ENCODE measurements around the gene WNK4. TPM values are rescaled to one million over a fixed set of nuclear protein-coding genes. Genes with fewer than 3 reads are reported as not detected.

The WNK4 gene
- total RNA-seq, 2 experiments from 2014 or later: 0.17 to 0.41 TPM

DNA sequence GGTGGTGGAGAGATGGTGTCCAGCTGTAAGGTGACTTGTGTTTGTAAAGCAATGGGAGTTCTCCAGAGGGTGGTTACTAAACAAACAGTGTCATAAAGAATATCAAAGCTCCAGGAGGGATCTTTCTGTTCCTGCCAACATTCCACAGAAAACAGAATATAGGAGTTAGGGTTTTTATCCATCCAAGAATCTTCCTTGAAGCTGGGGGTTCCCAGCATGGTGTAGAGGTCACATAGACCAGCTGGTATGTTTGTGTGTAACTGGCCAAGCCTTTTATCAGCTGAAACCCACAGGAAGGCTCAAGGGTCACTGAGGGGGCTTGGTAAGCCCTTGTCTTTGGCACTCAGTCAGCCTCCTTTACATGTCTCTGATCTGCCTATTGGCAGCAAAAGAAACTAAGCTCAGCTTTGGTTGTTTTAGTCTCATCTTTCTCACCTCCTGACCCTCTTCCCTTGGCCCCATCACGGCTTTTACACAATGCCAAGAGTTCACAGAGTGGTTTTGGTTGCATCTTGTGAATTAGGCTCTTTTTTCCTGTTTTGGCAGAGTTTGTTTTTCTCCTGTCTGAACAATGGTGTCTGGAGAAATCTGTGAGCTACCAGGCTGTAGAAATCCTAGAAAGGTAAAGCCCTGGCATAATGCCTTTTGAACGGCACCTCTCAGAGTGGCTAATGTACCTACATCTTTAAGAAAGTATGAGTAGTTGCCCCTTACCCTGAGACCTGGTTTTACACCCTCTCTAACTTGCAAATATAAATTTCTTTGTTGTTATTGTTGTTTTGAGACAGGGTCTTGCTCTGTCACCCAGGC lies 22.9 kb downstream of the WNK4 start:
- H3K9me3 Mint-ChIP-seq: peaks cover 2% of the 10 kb centered on the region
- CTCF ChIA-PET: interaction anchor here (0.9 to 1.5 kb wide), 2 partner anchors 15 to 17 kb away, joined by 3 to 4 read pairs; no protein-coding TSS in a partner anchor
- no peaks in the 10 kb centered on the region for H3K27me3 Mint-ChIP-seq (ENCODE audit: low read depth)
- intact Hi-C loops (cut with micrococcal nuclease): no loop called here
- DNase-seq: no peak
- no peak overlapping the region for H3K4me3 Mint-ChIP-seq
- no peak overlapping the region for H3K27ac Mint-ChIP-seq
- H3K36me3 Mint-ChIP-seq (ENCODE audit: low read depth): peaks cover 3% of the 10 kb centered on the region
- peaks cover 6% of the 10 kb centered on the region for H3K4me1 Mint-ChIP-seq (ENCODE audit: low read depth)

DNA sequence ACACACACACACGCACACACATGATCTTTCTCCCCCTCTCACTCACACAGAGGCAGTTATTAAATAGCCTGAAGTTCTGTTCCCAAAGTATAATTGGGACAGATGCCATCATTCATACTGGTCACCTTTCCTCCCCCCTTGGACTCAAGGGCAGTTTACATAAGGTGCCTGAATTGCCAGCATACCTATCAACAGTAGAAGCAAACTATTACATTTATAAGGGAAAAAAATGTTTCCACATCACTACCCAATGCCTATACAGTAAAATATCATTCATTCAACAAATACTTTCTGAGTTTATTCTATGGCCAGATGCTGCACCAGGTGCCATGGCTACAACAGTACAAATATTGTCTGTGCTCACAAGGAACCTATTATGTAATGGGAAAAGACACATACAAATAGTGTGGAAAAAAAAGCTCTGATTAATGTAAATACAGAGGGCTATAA lies 24.5 kb downstream of the WNK4 start:
- H3K27ac Mint-ChIP-seq: no peak overlapping the region
- H3K4me3 Mint-ChIP-seq: no peak overlapping the region
- peaks cover 2% of the 10 kb centered on the region for H3K36me3 Mint-ChIP-seq (ENCODE audit: low read depth)
- no peak for DNase-seq
- H3K27me3 Mint-ChIP-seq (ENCODE audit: low read depth): no peaks in the 10 kb centered on the region
- H3K9me3 Mint-ChIP-seq: no peaks in the 10 kb centered on the region
- CTCF ChIA-PET: interaction anchor here (0.9 kb wide), 1 partner anchor 14 kb away, joined by 3 read pairs; no protein-coding TSS in a partner anchor
- intact Hi-C loops (cut with micrococcal nuclease): no loop called here
- H3K4me1 Mint-ChIP-seq (ENCODE audit: low read depth): no peaks in the 10 kb centered on the region

DNA sequence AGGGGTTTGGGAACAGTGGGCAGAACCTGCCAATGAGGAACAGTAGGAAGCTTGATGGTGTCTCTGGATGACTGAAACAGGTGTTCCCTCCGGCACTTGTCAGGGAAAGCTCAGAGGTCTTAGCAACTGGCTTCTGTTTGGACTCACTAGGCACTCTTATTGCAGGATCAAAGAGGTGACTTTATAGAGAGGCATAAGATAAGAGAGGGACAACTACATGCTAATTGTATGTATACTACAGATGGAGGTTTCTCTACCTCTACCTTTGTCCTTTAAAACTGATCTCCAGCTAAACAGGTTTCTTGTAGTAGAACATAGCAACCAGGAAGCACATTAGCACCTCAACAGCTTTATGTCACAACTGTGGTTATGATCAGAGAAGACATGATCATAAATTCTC lies 25.8 kb downstream of the WNK4 start:
- CTCF ChIA-PET: interaction anchor here (0.9 to 1.3 kb wide), 3 partner anchors 12 to 17 kb away, joined by 3 to 8 read pairs (median 6); partner anchors contain the start of gene BECN1
- DNase-seq: no peak
- intact Hi-C loops (cut with micrococcal nuclease): no loop called here
- Mint-ChIP-seq H3K36me3 (ENCODE audit: low read depth) (peaks cover 8% of the 10 kb centered on the region), H3K4me1 (ENCODE audit: low read depth) (no peaks in the 10 kb centered on the region), H3K27me3 (ENCODE audit: low read depth) (no peaks in the 10 kb centered on the region), H3K27ac (no peak overlapping the region), H3K9me3 (no peaks in the 10 kb centered on the region), H3K4me3 (no peak overlapping the region)

DNA sequence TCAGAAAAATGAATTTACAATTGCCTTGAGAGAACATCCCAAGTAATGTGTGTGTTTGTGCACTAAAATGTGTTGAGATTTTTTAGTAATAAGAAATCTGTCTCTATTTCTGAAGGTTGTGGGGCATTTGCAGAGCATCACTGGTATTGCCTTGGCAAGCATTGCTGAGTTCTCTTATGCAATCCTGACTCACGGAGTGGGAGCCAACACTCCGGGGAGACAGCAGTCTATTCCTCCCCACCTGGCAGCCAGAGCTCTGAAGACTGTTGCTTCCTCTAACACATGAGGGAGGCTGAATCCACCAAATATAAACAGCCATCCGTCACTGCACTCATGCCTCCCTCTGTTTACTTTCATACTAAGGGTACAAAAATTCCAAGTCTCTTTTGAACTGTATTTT lies 28.8 kb downstream of the WNK4 start:
- Mint-ChIP-seq H3K4me1 (ENCODE audit: low read depth) (no peaks in the 10 kb centered on the region), H3K36me3 (ENCODE audit: low read depth) (peaks cover 20% of the 10 kb centered on the region), H3K27ac (peak overlapping the region; percentile 1), H3K27me3 (ENCODE audit: low read depth) (no peaks in the 10 kb centered on the region), H3K4me3 (no peak overlapping the region), H3K9me3 (no peaks in the 10 kb centered on the region)
- no peak for DNase-seq
- intact Hi-C loops (cut with micrococcal nuclease): no loop called here
- CTCF ChIA-PET: interaction anchor here (1.4 kb wide), 1 partner anchor 11 kb away, joined by 3 read pairs; no protein-coding TSS in a partner anchor

DNA sequence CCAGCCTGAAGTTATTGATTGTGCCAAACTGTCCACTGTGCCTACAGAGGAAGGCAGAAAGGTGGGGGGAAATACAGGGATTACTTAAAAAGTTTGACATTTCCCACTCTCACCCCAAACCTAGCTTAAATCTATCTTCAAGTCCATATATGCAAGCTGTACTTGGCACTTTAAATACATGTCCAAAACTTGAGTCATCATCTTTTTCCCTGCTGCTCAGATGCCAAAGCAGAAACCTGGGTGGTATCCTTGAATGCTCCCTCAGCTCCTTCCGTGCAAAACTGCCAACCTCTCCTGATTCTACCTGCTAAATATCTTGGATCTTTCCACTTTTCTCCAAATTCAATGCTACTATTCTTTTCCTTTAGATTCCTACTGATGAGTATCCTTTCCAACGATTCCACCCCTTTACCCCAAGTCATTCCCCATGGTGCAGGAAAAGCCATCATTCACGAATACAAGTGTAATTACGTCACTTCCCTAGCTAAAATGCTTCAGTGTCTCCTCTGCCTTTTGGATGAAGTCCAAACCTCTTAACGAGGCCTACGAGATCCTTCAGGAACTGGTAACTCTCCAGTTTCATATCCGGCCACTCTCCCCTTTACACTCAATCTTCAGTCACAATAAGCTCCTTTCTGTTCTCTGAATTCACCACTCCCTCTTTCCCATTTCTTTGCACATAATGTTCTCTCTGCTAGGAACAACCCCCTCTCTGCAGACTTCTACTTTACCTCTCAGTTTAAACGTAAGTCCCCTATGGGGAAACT lies 34.4 kb downstream of the WNK4 start:
- no peaks in the 10 kb centered on the region for H3K9me3 Mint-ChIP-seq
- CTCF ChIA-PET: interaction anchor here (0.6 to 1.4 kb wide), 3 partner anchors 9 to 124 kb away, joined by 3 to 4 read pairs (median 3); partner anchors contain the start of gene BECN1
- no peaks in the 10 kb centered on the region for H3K4me1 Mint-ChIP-seq (ENCODE audit: low read depth)
- no peaks in the 10 kb centered on the region for H3K27me3 Mint-ChIP-seq (ENCODE audit: low read depth)
- H3K27ac Mint-ChIP-seq: no peak overlapping the region
- no peak overlapping the region for H3K4me3 Mint-ChIP-seq
- no peak for DNase-seq
- intact Hi-C loops (cut with micrococcal nuclease): no loop called here
- H3K36me3 Mint-ChIP-seq (ENCODE audit: low read depth): peaks cover 45% of the 10 kb centered on the region

DNA sequence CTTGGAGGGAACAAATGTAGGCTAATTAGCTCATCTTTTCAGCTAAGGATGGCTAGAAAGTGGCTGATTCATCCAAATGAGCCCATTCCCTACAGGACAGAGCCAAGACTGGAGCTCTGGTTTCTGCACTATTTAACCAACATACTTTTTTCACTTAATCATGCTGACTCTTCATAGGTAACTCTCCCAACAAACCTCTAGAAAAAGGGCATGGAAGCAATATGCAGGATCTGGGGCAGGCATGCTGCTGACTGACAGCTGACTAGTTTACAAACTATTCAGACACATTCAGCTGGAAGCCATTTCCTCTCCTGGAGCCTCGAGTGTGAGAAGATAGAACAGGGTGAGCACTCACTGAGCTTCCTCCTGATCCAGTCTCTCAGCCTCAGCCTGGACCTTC lies 37.5 kb downstream of the WNK4 start:
- intact Hi-C loops (cut with micrococcal nuclease): no loop called here
- H3K4me1 Mint-ChIP-seq (ENCODE audit: low read depth): peaks cover 20% of the 10 kb centered on the region
- peaks cover 46% of the 10 kb centered on the region for H3K36me3 Mint-ChIP-seq (ENCODE audit: low read depth)
- no peaks in the 10 kb centered on the region for H3K27me3 Mint-ChIP-seq (ENCODE audit: low read depth)
- no peak overlapping the region for H3K27ac Mint-ChIP-seq
- H3K4me3 Mint-ChIP-seq: no peak overlapping the region
- CTCF ChIA-PET: interaction anchor here (0.9 to 1.2 kb wide), 3 partner anchors 12 to 119 kb away, joined by 3 to 8 read pairs (median 3); no protein-coding TSS in a partner anchor
- H3K9me3 Mint-ChIP-seq: no peaks in the 10 kb centered on the region
- DNase-seq: no peak

DNA sequence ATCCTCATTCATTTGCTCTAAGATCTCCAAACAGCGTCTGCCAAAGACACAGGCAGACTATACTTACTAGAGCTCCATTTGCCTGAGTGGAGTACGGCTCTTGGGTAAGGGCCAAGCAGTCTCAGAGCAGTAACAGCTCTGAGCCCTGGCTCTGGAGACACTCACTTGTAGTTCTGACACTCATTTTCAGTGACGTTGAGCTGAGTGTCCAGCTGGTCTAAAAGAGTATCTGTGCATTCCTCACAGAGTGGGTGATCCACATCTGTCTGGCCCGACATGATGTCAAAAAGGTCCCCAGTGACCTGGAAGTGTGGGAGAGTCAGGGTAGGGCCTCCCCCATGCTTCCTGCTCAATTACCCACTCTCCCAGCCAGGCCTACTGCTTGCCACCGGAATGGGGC lies 38.0 kb downstream of the WNK4 start:
- H3K4me3 Mint-ChIP-seq: no peak overlapping the region

DNA sequence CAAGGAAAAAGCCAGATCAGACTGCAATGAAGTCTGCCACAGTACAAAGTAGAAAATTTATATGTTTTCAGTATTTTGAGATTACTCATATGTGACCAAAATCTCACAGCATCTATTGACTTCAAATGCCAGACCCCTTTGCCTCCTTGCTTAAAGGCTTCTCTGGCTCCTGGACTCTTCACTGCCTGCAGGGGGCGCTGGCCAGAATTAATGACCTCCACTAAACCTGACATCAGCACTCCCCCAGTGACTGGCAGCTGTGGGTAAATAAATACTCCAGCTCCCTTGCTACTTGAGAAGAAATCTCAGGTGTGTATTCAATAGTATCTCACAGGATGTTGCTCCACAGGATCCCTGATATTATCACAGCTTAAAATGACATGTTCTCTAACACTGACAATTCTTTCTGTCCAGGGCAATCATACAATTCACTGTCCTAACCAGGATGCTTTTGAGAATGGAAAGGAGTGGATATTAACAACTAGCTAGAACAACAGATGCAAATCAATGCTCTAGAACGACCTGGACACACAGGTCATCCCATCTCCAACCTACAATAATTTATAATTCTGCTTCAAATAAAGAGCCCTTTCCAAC lies 39.6 kb downstream of the WNK4 start:
- peaks cover 32% of the 10 kb centered on the region for H3K4me1 Mint-ChIP-seq (ENCODE audit: low read depth)
- intact Hi-C loops (cut with micrococcal nuclease): loop anchor here (1.0 kb wide), 1 partner anchor 178 kb away; the partner anchor contains the start of gene RPL27
- no peak overlapping the region for H3K27ac Mint-ChIP-seq
- no peaks in the 10 kb centered on the region for H3K9me3 Mint-ChIP-seq
- CTCF ChIA-PET: interaction anchor here (0.6 to 2.1 kb wide), 12 partner anchors 10 to 759 kb away, joined by 3 to 16 read pairs (median 3); partner anchors contain the start of gene PSME3
- H3K27me3 Mint-ChIP-seq (ENCODE audit: low read depth): no peaks in the 10 kb centered on the region
- peaks cover 36% of the 10 kb centered on the region for H3K36me3 Mint-ChIP-seq (ENCODE audit: low read depth)
- DNase-seq: peak; percentile 82
- H3K4me3 Mint-ChIP-seq: no peak overlapping the region

More for the DNA sequence above, 38.0 kb downstream of the WNK4 start:
- H3K4me1 Mint-ChIP-seq (ENCODE audit: low read depth): peaks cover 23% of the 10 kb centered on the region
- no peak for DNase-seq
- no peaks in the 10 kb centered on the region for H3K27me3 Mint-ChIP-seq (ENCODE audit: low read depth)
- no peaks in the 10 kb centered on the region for H3K9me3 Mint-ChIP-seq
- H3K27ac Mint-ChIP-seq: no peak overlapping the region
- intact Hi-C loops (cut with micrococcal nuclease): no loop called here
- peaks cover 46% of the 10 kb centered on the region for H3K36me3 Mint-ChIP-seq (ENCODE audit: low read depth)
- CTCF ChIA-PET: interaction anchor here (0.9 to 1.2 kb wide), 3 partner anchors 12 to 119 kb away, joined by 3 to 8 read pairs (median 3); no protein-coding TSS in a partner anchor

DNA sequence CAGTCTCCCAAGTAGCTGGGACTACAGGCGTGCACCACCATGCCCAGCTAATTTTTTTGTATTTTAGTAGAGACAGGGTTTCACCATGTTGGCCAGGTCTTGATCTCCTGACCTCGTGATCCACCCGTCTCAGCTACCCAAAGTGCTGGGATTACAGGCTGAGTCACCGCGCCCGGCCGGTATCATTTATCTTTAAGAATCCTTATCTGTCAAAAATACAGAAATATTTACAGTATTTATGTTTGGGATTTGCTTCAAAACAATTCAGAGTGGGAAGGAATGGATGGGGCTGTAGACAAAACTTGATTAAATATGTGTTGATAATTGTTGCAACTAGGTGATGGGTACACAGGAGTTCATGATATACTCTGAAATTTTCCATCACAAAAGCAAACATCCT lies 40.8 kb downstream of the WNK4 start:
- H3K4me1 Mint-ChIP-seq (ENCODE audit: low read depth): peaks cover 34% of the 10 kb centered on the region
- peaks cover 29% of the 10 kb centered on the region for H3K36me3 Mint-ChIP-seq (ENCODE audit: low read depth)
- H3K9me3 Mint-ChIP-seq: no peaks in the 10 kb centered on the region
- no peak overlapping the region for H3K27ac Mint-ChIP-seq
- CTCF ChIA-PET: interaction anchor here (1.0 to 2.1 kb wide), 7 partner anchors 8 to 108 kb away, joined by 3 to 16 read pairs (median 4); partner anchors contain the start of genes PSME3 and WNK4
- intact Hi-C loops (cut with micrococcal nuclease): no loop called here
- H3K27me3 Mint-ChIP-seq (ENCODE audit: low read depth): no peaks in the 10 kb centered on the region
- DNase-seq: no peak
- no peak overlapping the region for H3K4me3 Mint-ChIP-seq

DNA sequence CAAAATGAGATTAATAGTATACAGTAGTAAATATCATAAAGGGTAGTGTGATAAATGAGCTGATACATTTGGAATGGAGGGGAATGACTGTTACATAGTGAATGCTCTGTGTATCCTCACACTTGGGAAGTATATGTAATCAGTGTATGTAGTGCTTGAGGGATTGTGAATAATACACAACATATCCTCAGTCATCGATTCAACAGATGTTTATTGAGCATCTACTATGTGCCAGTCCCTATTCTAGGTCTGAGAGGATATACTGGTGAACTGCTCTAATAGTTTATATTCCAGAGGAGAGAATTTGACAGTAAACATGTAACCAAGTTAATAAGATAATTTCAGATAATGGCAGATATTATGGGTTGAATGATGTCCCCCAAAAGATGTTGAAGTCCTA lies 47.1 kb downstream of the WNK4 start:
- H3K4me1 Mint-ChIP-seq (ENCODE audit: low read depth): peaks cover 26% of the 10 kb centered on the region
- no peaks in the 10 kb centered on the region for H3K9me3 Mint-ChIP-seq
- H3K27me3 Mint-ChIP-seq (ENCODE audit: low read depth): no peaks in the 10 kb centered on the region
- no peaks in the 10 kb centered on the region for H3K36me3 Mint-ChIP-seq (ENCODE audit: low read depth)
- no peak overlapping the region for H3K4me3 Mint-ChIP-seq
- intact Hi-C loops (cut with micrococcal nuclease): no loop called here
- H3K27ac Mint-ChIP-seq: no peak overlapping the region
- no peak for DNase-seq
- CTCF ChIA-PET: no interaction called here

DNA sequence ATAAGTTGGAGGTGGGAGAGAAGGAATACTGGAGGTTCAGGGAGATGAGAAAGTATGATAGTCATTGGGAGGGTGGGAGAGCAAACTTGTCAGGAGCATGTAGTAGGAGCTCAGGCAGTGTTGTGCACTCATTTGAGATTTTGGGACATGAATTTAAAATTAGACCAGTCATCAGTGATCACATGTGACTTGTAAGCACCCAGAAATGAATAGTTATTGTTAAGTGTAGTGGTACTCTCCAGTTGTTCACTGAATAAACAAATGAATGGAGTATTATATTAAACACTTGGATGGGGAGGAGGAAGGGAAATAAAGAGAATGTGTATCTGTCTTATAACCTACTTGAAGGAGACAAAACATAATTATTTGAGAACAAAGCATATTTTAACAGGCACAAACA lies 50.6 kb downstream of the WNK4 start:
- no peak for DNase-seq
- H3K36me3 Mint-ChIP-seq (ENCODE audit: low read depth): peaks cover 7% of the 10 kb centered on the region
- no peak overlapping the region for H3K4me3 Mint-ChIP-seq
- H3K4me1 Mint-ChIP-seq (ENCODE audit: low read depth): peaks cover 22% of the 10 kb centered on the region
- H3K27ac Mint-ChIP-seq: no peak overlapping the region
- H3K27me3 Mint-ChIP-seq (ENCODE audit: low read depth): no peaks in the 10 kb centered on the region
- CTCF ChIA-PET: interaction anchor here (4.2 kb wide), 1 partner anchor 10 kb away, joined by 16 read pairs; no protein-coding TSS in a partner anchor
- H3K9me3 Mint-ChIP-seq: no peaks in the 10 kb centered on the region
- intact Hi-C loops (cut with micrococcal nuclease): loop anchor here (5.0 kb wide), 1 partner anchor 96 kb away; no protein-coding TSS in a partner anchor
